ENCODE measurements around the gene HERC2. TPM values are rescaled to one million over a fixed set of nuclear protein-coding genes. Genes with fewer than 3 reads are reported as not detected.

Gene HERC2
- total and polyA plus RNA-seq, 9 donors: 33.3 to 83.3 (median 48.9) TPM

DNA sequence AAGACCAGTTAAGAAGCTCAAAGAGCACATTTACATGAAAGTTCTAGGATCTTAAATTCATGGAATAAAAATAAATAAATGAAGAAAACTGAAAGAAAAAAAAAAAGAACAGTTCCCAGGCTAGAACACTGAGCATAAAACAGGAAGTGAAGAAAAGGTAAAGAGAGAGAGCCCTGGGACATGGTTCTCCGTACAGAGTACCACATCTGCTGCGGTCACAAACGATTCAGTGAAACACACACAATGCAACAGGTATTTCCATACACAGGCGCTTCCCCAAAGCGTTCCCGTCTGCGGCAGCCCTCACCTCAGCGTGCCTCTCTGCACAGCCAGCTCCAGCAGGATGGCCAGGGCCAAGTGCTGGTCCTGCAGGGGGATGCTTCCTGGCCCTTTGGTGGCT, 49.4 kb downstream of the HERC2 start:
- H3K9me3 ChIP-seq: no peaks in the 10 kb centered on the region
- TF ChIP-seq EP300 (IDR thresholded peaks at IDR 0.05) (no peak), POLR2A (IDR thresholded peaks at IDR 0.05) (no peak)
- TF ChIP-seq, protein P1, sequence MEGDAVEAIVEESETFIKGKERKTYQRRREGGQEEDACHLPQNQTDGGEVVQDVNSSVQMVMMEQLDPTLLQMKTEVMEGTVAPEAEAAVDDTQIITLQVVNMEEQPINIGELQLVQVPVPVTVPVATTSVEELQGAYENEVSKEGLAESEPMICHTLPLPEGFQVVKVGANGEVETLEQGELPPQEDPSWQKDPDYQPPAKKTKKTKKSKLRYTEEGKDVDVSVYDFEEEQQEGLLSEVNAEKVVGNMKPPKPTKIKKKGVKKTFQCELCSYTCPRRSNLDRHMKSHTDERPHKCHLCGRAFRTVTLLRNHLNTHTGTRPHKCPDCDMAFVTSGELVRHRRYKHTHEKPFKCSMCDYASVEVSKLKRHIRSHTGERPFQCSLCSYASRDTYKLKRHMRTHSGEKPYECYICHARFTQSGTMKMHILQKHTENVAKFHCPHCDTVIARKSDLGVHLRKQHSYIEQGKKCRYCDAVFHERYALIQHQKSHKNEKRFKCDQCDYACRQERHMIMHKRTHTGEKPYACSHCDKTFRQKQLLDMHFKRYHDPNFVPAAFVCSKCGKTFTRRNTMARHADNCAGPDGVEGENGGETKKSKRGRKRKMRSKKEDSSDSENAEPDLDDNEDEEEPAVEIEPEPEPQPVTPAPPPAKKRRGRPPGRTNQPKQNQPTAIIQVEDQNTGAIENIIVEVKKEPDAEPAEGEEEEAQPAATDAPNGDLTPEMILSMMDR (IDR thresholded peaks at IDR 0.05): no peak
- peaks cover 1% of the 10 kb centered on the region for H3K4me1 ChIP-seq (ENCODE audit: insufficient read depth)
- no peak overlapping the region for H3K4me3 ChIP-seq
- no peak overlapping the region for H3K27ac ChIP-seq
- WGBS, 3 donors: 88 to 95% (median 94%) methylated on average over 8 of the region's 8 CpGs
- H3K27me3 ChIP-seq: no peaks in the 10 kb centered on the region
- H3K36me3 ChIP-seq: no peaks in the 10 kb centered on the region
- DNase-seq: no peak
- intact Hi-C loops (cut with DNase I): no loop called here

DNA sequence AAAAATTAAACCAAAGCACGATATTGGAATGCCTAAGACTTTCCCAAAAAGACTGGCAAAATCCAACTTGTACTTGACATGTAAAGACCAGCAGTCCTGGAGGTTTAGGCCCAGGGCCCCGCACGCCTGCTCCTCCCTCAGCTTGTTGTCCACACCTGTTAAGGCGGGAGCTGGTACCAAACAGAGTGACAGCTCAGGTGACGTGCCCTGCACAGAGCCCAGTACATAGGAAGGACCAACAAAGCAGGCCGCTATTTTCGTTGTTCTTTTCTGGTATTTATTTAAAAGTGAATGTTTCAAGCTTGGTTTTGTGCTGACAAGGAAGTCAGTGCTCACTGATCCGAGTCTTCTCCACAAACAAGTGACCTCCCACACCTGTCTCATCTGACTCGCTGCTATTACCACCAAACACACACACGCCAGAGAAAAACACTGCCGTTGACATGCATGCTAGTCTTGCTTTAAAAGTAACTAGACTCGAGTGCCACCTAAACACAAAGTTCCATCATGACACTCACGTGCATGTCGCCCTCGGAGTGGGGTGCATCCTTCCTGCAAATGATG, 50.2 kb downstream of the HERC2 start:
- TF ChIP-seq, protein P1 (IDR thresholded peaks at IDR 0.05): no peak
- WGBS, 3 donors: 93 to 97% (median 94%) methylated on average over 15 of the region's 15 CpGs
- Histone ChIP-seq H3K4me3 (no peak overlapping the region), H3K36me3 (no peaks in the 10 kb centered on the region), H3K27ac (no peak overlapping the region), H3K4me1 (ENCODE audit: insufficient read depth) (peaks cover under 1% of the 10 kb centered on the region), H3K9me3 (no peaks in the 10 kb centered on the region), H3K27me3 (no peaks in the 10 kb centered on the region)
- no peak for DNase-seq
- intact Hi-C loops (cut with DNase I): no loop called here

DNA sequence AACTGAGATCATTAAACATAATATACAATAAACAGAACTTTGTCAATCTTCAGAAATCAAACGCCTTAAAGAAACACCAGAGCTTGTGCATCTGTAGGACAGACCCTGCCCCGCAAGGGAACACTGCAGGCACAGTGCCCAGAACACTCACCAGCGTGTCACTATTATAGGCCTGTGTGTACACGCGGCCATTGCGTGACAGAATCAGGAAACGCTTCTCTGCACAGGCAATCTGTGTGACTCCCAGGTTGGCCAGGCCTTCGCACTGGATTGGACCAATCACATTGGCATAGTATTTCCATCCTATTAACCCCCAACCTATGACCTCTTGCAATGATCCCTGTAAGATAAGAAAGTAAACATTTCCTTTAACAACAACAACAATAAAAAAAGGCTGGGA, 52.9 kb downstream of the HERC2 start:
- Histone ChIP-seq H3K4me3 (no peak overlapping the region), H3K27me3 (no peaks in the 10 kb centered on the region), H3K36me3 (peaks cover 4% of the 10 kb centered on the region), H3K4me1 (ENCODE audit: insufficient read depth) (no peaks in the 10 kb centered on the region), H3K9me3 (no peaks in the 10 kb centered on the region), H3K27ac (no peak overlapping the region)
- WGBS, 3 donors: 86 to 91% (median 90%) methylated on average over 8 of the region's 8 CpGs
- no peak for DNase-seq
- intact Hi-C loops (cut with DNase I): no loop called here
- TF ChIP-seq POLR2A (IDR thresholded peaks at IDR 0.05) (no peak), EP300 (IDR thresholded peaks at IDR 0.05) (no peak)
- TF ChIP-seq, protein P1 (IDR thresholded peaks at IDR 0.05): no peak

DNA sequence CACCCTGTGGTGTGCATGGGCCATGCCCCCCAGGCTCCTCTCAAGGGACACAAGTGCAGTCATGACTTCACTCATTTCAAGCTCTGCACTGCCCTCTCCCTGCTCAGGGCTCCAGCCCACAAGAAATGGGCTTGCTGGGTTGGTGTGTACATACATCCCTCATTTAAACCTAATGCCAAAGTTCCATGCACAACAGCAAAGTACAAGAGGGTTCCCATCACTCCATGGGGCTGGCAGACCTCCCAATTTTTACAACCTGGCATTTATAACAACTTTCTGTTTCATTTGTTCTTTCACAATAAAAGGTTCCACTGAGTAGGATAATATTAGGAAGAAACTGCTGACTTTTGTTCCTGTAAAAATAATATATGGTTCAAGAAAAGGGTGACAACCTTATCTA, 54.3 kb downstream of the HERC2 start:
- H3K36me3 ChIP-seq: peaks cover 4% of the 10 kb centered on the region
- DNase-seq: no peak
- no peak overlapping the region for H3K4me3 ChIP-seq
- H3K9me3 ChIP-seq: no peaks in the 10 kb centered on the region
- H3K27me3 ChIP-seq: no peaks in the 10 kb centered on the region
- no peaks in the 10 kb centered on the region for H3K4me1 ChIP-seq (ENCODE audit: insufficient read depth)
- intact Hi-C loops (cut with DNase I): no loop called here
- no peak overlapping the region for H3K27ac ChIP-seq
- TF ChIP-seq, protein P1 (IDR thresholded peaks at IDR 0.05): no peak
- no peak for TF ChIP-seq EP300 (IDR thresholded peaks at IDR 0.05)
- TF ChIP-seq POLR2A (IDR thresholded peaks at IDR 0.05): no peak

Measured in ovary (tissue), 9 donors.